ENCODE results near the gene PERM1. TPM values are rescaled to one million over a fixed set of nuclear protein-coding genes. Genes with fewer than 3 reads are reported as not detected.

Gene PERM1
- total and polyA plus RNA-seq, 9 of the 15 experiments (the other 6 are each of a cell fraction or from before 2014, with no cell fraction given): not detected

GRCh38 chr1:960363-961131 lies 21.3 kb downstream of the PERM1 start, which contains the start of gene KLHL17 (continued):
- TF ChIP-seq ZBTB2 (IDR thresholded peaks at IDR 0.05): no peak
- TF ChIP-seq E2F6 (IDR thresholded peaks at IDR 0.05; ENCODE audit: borderline replicate concordance in 1 of 2, extremely low read depth in 1 of 2, insufficient read depth in 1 of 2, insufficient read length in 1 of 2, low read depth in 1 of 2, low read length in 1 of 2, poor library complexity in 1 of 2, severe bottlenecking in 1 of 2): peak; percentile 34 to 79
- no peak for TF ChIP-seq PML (IDR thresholded peaks at IDR 0.05; ENCODE audit: low read length)
- peak; percentile 57 for TF ChIP-seq ZBTB7A (IDR thresholded peaks at IDR 0.05; ENCODE audit: borderline replicate concordance, control insufficient read depth, low read depth, low read length)
- TF ChIP-seq ZNF75A (CRISPR knock-in tag; IDR thresholded peaks at IDR 0.05): no peak
- no peak for TF ChIP-seq CHAMP1 (IDR thresholded peaks at IDR 0.05)
- TF ChIP-seq E2F1 (CRISPR knock-in tag; IDR thresholded peaks at IDR 0.05): no peak
- no peak for TF ChIP-seq ETV5 (CRISPR knock-in tag; IDR thresholded peaks at IDR 0.05; ENCODE audit: low read depth)
- TF ChIP-seq GABPB2 (CRISPR knock-in tag; conservative IDR thresholded peaks at IDR 0.05): no peak
- TF ChIP-seq SIX5 (IDR thresholded peaks at IDR 0.05; ENCODE audit: borderline replicate concordance in 1 of 2, insufficient read depth in 1 of 2, low read depth in 1 of 2, low read length in 2 of 2): no peak
- no peak for TF ChIP-seq HINFP (tag; conservative IDR thresholded peaks at IDR 0.05; ENCODE audit: low read depth)
- TF ChIP-seq ELF1 (tag; IDR thresholded peaks at IDR 0.05): no peak
- TF ChIP-seq FOXA3 (CRISPR knock-in tag; conservative IDR thresholded peaks at IDR 0.05 in 1 of 2, IDR thresholded peaks at IDR 0.05 in 1 of 2): no peak
- TF ChIP-seq ZNF133 (CRISPR knock-in tag; IDR thresholded peaks at IDR 0.05): no peak
- no peak for TF ChIP-seq SMARCB1 (IDR thresholded peaks at IDR 0.05; ENCODE audit: insufficient read length, low read depth)
- TF ChIP-seq PHF8 (IDR thresholded peaks at IDR 0.05; ENCODE audit: borderline replicate concordance, low read length): peak; percentile 38; the same call in 1 of the 2 replicates
- no peak for TF ChIP-seq STAT5B (CRISPR knock-in tag; IDR thresholded peaks at IDR 0.05)
- no peak for TF ChIP-seq SMAD3 (CRISPR knock-in tag; conservative IDR thresholded peaks at IDR 0.05)

Data from K562 (cell line).